Neural progenitor cell (in vitro differentiated cells): ENCODE data around the gene NRG3.

ENCODE experiments used
- CTCF ChIP-seq: fragments of 200-600 bp; sonication (generic); IDR thresholded peaks from 2 replicates; pipeline ENCODE4 v1.5.1; 2017; ENCODE audit warnings: antibody characterized with exemption, mild to moderate bottlenecking
- EZH2 ChIP-seq: fragments of 200-600 bp; sonication (generic); IDR thresholded peaks from 2 replicates; pipeline ENCODE4 v1.6.1; 2017; ENCODE audit warnings: antibody characterized with exemption, mild to moderate bottlenecking, moderate library complexity

- TF ChIP-seq CTCF: no peak
- TF ChIP-seq EZH2: no peak
Observed at GRCh38 chr10:82942286-82943099, 1067.5 kb downstream of the NRG3 start.
